Endodermal cell (in vitro differentiated cells): ENCODE measurements around the gene INKA1. TPM values are rescaled to one million over a fixed set of nuclear protein-coding genes. Genes with fewer than 3 reads are reported as not detected.
"Not testable (repeated sequence)": the region's sequence is repeated elsewhere in the genome, so short reads cannot be mapped to it uniquely, and the experiment has no call there.

Experiments used
- DNase-seq: peaks from one replicate; pipeline ENCODE4 v3.0.0-alpha.2; 2017
- H3K27ac ChIP-seq: 2 replicates; pipeline ENCODE4 v1.5.1; 2013; ENCODE audit warnings: mild to moderate bottlenecking, low read depth, low read length, moderate library complexity
- H3K27me3 ChIP-seq: 2 replicates; pipeline ENCODE4 v1.6.1; 2013; ENCODE audit warnings: mild to moderate bottlenecking, low read length, moderate library complexity; ENCODE audit not compliant: insufficient read depth, control insufficient read depth, poor library complexity, severe bottlenecking
- H3K36me3 ChIP-seq: 2 replicates; pipeline ENCODE4 v1.7.0; 2013; ENCODE audit warnings: mild to moderate bottlenecking, low read length, moderate library complexity; ENCODE audit not compliant: control insufficient read depth, insufficient read depth
- H3K4me1 ChIP-seq: one replicate; pipeline ENCODE4 v1.7.0; 2013; ENCODE audit warnings: low read length; ENCODE audit not compliant: control insufficient read depth, insufficient read depth
- H3K4me3 ChIP-seq: 2 replicates; pipeline ENCODE4 v1.5.1; 2013; ENCODE audit warnings: mild to moderate bottlenecking, low read length, moderate library complexity
- H3K9ac ChIP-seq: 2 replicates; pipeline ENCODE4 v1.6.1; 2013; ENCODE audit warnings: mild to moderate bottlenecking, low read length, moderate library complexity; ENCODE audit not compliant: poor library complexity, severe bottlenecking; ENCODE audit errors: extremely low read depth
- H3K9me3 ChIP-seq: 2 replicates; pipeline ENCODE4 v1.6.1; 2013; ENCODE audit warnings: mild to moderate bottlenecking, low read length, moderate library complexity; ENCODE audit not compliant: control insufficient read depth
- H3K27ac Mint-ChIP-seq: 2 replicates; pipeline ENCODE4 v1.8.0; 2020; ENCODE audit warnings: mixed read lengths
- H3K27me3 Mint-ChIP-seq: 2 replicates; pipeline ENCODE4 v1.8.0; 2021; ENCODE audit warnings: mild to moderate bottlenecking, mixed read lengths; ENCODE audit not compliant: insufficient read depth
- H3K36me3 Mint-ChIP-seq: 2 replicates; pipeline ENCODE4 v1.8.0; 2020; ENCODE audit warnings: low read depth, mixed read lengths
- H3K4me1 Mint-ChIP-seq: 2 replicates; pipeline ENCODE4 v1.8.0; 2020; ENCODE audit warnings: mixed read lengths
- H3K4me3 Mint-ChIP-seq: 2 replicates; pipeline ENCODE4 v1.8.0; 2020; ENCODE audit warnings: mild to moderate bottlenecking, moderate library complexity, mixed read lengths
- H3K9me3 Mint-ChIP-seq: 2 replicates; pipeline ENCODE4 v1.8.0; 2020; ENCODE audit warnings: mild to moderate bottlenecking, mixed read lengths
- CTCF ChIP-seq: fragments of 200-600 bp; sonication (generic); conservative IDR thresholded peaks from 2 replicates; pipeline ENCODE4 v1.5.0; 2021; ENCODE audit warnings: antibody characterized with exemption, mild to moderate bottlenecking
- WGBS, 2 experiments: methylation state at CpG; one replicate each; pipeline versions ENCODE4 v1.1.5 to v1.1.7; 2013; ENCODE audit warnings: missing lambda C conversion rate in 2 of 2, mixed read lengths in 1 of 2; ENCODE audit not compliant: insufficient coverage in 1 of 2, insufficient read length in 1 of 2; 5-methylcytosine and 5-hydroxymethylcytosine counted together
- total RNA-seq, 2 donors: library from RNA; stranded (reverse); fragmentation: NEBNext Ultra II Directional in 1 of 2; extraction: Animal tissue kit (Norgen Biotek cat#: 25700) in 1 of 2; gene quantifications; 2 replicates in 1 of 2; 3 replicates in 1 of 2; pipeline ENCODE4 v1.2.1, GENCODE V29; 2021

INKA1 gene
- total RNA-seq, 2 donors from 2014 or later = not detected

GRCh38 chr3:49779358-49780079 lies 23.5 kb upstream of the INKA1 start:
- H3K27ac ChIP-seq = no peak overlapping the region
- no peaks in the 10 kb centered on the region for H3K9me3 ChIP-seq
- Mint-ChIP-seq H3K36me3 (peaks cover 43% of the 10 kb centered on the region), H3K27me3 (no peaks in the 10 kb centered on the region), H3K27ac (no peak overlapping the region), H3K4me3 (no peak overlapping the region), H3K4me1 (peaks cover 3% of the 10 kb centered on the region), H3K9me3 (no peaks in the 10 kb centered on the region)
- no peaks in the 10 kb centered on the region for H3K27me3 ChIP-seq
- H3K9ac ChIP-seq = no peak overlapping the region
- WGBS, 2 experiments = 83 to 96% methylated on average over 3 to 5 of the region's 5 CpGs
- no peak overlapping the region for H3K4me3 ChIP-seq
- no peak for TF ChIP-seq CTCF
- DNase-seq = no peak
- H3K4me1 ChIP-seq = no peaks in the 10 kb centered on the region
- peaks cover 60% of the 10 kb centered on the region for H3K36me3 ChIP-seq

- TF ChIP-seq CTCF = no peak
- H3K27me3 Mint-ChIP-seq = no peaks in the 10 kb centered on the region
- peaks cover 43% of the 10 kb centered on the region for H3K36me3 Mint-ChIP-seq
- Histone ChIP-seq H3K36me3 (peaks cover 56% of the 10 kb centered on the region), H3K4me1 (no peaks in the 10 kb centered on the region), H3K4me3 (no peak overlapping the region), H3K27ac (no peak overlapping the region), H3K9ac (no peak overlapping the region), H3K27me3 (no peaks in the 10 kb centered on the region), H3K9me3 (no peaks in the 10 kb centered on the region)
- H3K4me3 Mint-ChIP-seq = no peak overlapping the region
- DNase-seq = no peak
- WGBS, 2 experiments = 92 to 100% methylated on average over 2 to 3 of the region's 4 CpGs
- no peak overlapping the region for H3K27ac Mint-ChIP-seq
- peaks cover 3% of the 10 kb centered on the region for H3K4me1 Mint-ChIP-seq
- no peaks in the 10 kb centered on the region for H3K9me3 Mint-ChIP-seq
Observed at GRCh38 chr3:49780080-49780974, 22.7 kb upstream of the INKA1 start.

DNA sequence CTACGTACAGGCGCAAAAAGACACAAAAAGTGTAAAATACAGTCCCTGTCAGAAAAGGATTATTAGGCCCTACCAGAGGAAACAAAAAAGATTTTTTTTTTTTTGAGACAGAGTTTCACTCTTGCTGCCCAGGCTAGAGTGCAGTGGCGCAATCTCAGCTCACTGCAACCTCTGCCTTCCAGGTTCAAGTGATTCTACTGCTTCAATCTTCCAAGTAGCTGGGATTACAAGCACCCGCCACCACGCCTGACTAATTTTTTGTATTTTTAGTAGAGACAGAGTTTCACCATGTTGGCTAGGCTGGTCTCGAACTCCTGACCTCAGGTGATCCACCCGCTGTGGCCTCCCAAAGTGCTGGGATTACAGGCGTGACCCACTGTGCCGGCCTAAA lies 22.1 kb upstream of the INKA1 start:
- not testable (repeated sequence) for H3K4me3 Mint-ChIP-seq, H3K4me3 ChIP-seq, H3K27me3 ChIP-seq, H3K9ac ChIP-seq, H3K27ac ChIP-seq, H3K4me1 Mint-ChIP-seq, H3K4me1 ChIP-seq, H3K27me3 Mint-ChIP-seq, H3K9me3 Mint-ChIP-seq, H3K9me3 ChIP-seq, DNase-seq
- WGBS, 2 experiments = 76 to 92% methylated on average over 5 to 9 of the region's 9 CpGs
- H3K36me3 Mint-ChIP-seq = peaks cover 45% of the 10 kb centered on the region
- peaks cover 50% of the 10 kb centered on the region for H3K36me3 ChIP-seq
- peak overlapping the region; percentile 5 for H3K27ac Mint-ChIP-seq
